ENCODE data around the gene SBF2.

SBF2 gene

GRCh38 chr11:10307400-10308200 lies 13.6 kb upstream of the SBF2 start:
- peak; percentile 75 for TF ChIP-seq CTCF (IDR thresholded peaks at IDR 0.05; ENCODE audit: low read depth, low read length)
- H3K9me3 ChIP-seq (ENCODE audit: severe bottlenecking), result no peaks in the 10 kb centered on the region
- H3K27me3 ChIP-seq (ENCODE audit: insufficient read depth, low read depth, severe bottlenecking), result peaks cover 26% of the 10 kb centered on the region
- peak overlapping the region; percentile 42 for H3K4me3 ChIP-seq (ENCODE audit: low read depth, low read length)
- H3K36me3 ChIP-seq, result no peaks in the 10 kb centered on the region
- DNase-seq, result peak; percentile 72
- no peak overlapping the region for H3K27ac ChIP-seq

- TF ChIP-seq CTCF (IDR thresholded peaks at IDR 0.05; ENCODE audit: low read depth, low read length), result no peak
- H3K4me3 ChIP-seq (ENCODE audit: low read depth, low read length), result peak overlapping the region; percentile 42
- peaks cover 29% of the 10 kb centered on the region for H3K27me3 ChIP-seq (ENCODE audit: insufficient read depth, low read depth, severe bottlenecking)
- H3K36me3 ChIP-seq, result no peaks in the 10 kb centered on the region
- H3K9me3 ChIP-seq (ENCODE audit: severe bottlenecking), result no peaks in the 10 kb centered on the region
- DNase-seq, result no peak
- no peak overlapping the region for H3K27ac ChIP-seq
Measured at GRCh38 chr11:10307022-10307399, 13.0 kb upstream of the SBF2 start.

GRCh38 chr11:10305964-10306918 lies 12.2 kb upstream of the SBF2 start:
- no peak for TF ChIP-seq CTCF (IDR thresholded peaks at IDR 0.05; ENCODE audit: low read depth, low read length)
- Histone ChIP-seq H3K4me3 (ENCODE audit: low read depth, low read length) (peak overlapping the region; percentile 42), H3K27me3 (ENCODE audit: insufficient read depth, low read depth, severe bottlenecking) (peaks cover 29% of the 10 kb centered on the region), H3K36me3 (no peaks in the 10 kb centered on the region), H3K27ac (no peak overlapping the region), H3K9me3 (ENCODE audit: severe bottlenecking) (no peaks in the 10 kb centered on the region)
- DNase-seq, result no peak

- Histone ChIP-seq H3K4me3 (ENCODE audit: low read depth, low read length) (peak overlapping the region; percentile 42), H3K9me3 (ENCODE audit: severe bottlenecking) (no peaks in the 10 kb centered on the region), H3K36me3 (no peaks in the 10 kb centered on the region), H3K27ac (peak overlapping the region; percentile 27; the same call in 1 of the 2 replicates), H3K27me3 (ENCODE audit: insufficient read depth, low read depth, severe bottlenecking) (peaks cover 29% of the 10 kb centered on the region)
- no peak for TF ChIP-seq CTCF (IDR thresholded peaks at IDR 0.05; ENCODE audit: low read depth, low read length)
- peak; percentile 52 for DNase-seq
Measured at GRCh38 chr11:10305262-10305963, 11.4 kb upstream of the SBF2 start.

- Histone ChIP-seq H3K27me3 (ENCODE audit: insufficient read depth, low read depth, severe bottlenecking) (peaks cover 29% of the 10 kb centered on the region), H3K9me3 (ENCODE audit: severe bottlenecking) (no peaks in the 10 kb centered on the region), H3K4me3 (ENCODE audit: low read depth, low read length) (peak within 1 kb of the TSS; percentile 42), H3K36me3 (no peaks in the 10 kb centered on the region), H3K27ac (peak within 1 kb of the TSS; percentile 58)
- peak; percentile 87 for DNase-seq
- peak; percentile 62 for TF ChIP-seq CTCF (IDR thresholded peaks at IDR 0.05; ENCODE audit: low read depth, low read length)
Measured at GRCh38 chr11:10304495-10305261, 10.7 kb upstream of the SBF2 start, which contains the start of gene ADM. TSS of gene ADM (plus strand) at chr11:10305073. CDS start at chr11:10305701, 628 bp downstream.

All from WERI-Rb-1 (cell line).